GM20000 (cell line): ENCODE measurements around the gene LBX1.

Source experiments
- DNase-seq: peaks from one replicate; pipeline ENCODE4 v3.0.0; 2012; ENCODE audit warnings: low spot score
- TF ChIP-seq, protein P1 (sequence below): IDR thresholded peaks from 2 replicates; pipeline ENCODE4 v1.5.1; 2012; ENCODE audit warnings: mild to moderate bottlenecking, control low read depth; ENCODE audit errors: extremely low read depth, missing control alignments

LBX1 gene

DNA sequence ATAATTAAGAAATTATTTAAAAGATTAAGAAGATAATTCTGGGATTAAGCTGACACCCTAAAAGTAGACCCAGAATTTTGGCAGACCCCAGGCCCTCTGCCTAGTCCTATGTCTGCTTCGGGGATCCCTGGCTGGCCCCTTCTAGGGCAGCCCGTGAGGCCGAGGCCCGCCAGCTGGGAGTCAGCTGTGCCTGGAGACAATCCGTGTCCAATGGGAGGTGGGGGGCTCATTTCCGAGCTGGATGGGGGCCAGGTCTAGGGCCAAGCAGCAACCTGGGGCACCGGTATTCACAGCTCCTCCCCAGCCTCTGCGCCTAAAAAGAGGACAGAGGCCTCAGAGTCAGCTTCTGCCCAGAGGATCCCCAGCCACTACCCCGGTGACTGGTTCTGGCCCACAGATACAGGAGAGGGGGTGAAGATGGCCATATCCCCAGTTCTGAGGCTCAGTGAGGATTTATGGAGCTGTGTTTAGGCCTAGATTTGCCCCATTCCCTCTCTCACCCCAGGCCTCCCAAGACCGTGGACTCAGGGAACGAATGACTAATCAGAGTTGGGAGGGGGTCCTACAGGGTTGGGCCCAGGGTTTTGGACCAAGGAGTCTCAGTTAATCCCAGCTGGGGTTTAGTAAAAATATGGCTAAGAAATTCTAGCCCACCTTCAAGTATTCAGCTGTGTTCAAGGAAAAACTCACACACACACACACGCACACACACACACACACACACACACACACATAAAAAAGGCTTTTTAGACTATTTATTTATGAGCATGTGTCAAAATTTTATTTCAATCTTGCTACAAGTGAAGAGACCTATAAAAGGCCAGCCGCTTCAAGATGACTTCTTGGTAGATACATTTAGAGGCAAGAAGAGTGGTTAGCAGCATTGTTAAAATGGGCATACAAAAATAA is 37.4 kb upstream of the LBX1 start:
- DNase-seq = no peak
- TF ChIP-seq, protein P1, sequence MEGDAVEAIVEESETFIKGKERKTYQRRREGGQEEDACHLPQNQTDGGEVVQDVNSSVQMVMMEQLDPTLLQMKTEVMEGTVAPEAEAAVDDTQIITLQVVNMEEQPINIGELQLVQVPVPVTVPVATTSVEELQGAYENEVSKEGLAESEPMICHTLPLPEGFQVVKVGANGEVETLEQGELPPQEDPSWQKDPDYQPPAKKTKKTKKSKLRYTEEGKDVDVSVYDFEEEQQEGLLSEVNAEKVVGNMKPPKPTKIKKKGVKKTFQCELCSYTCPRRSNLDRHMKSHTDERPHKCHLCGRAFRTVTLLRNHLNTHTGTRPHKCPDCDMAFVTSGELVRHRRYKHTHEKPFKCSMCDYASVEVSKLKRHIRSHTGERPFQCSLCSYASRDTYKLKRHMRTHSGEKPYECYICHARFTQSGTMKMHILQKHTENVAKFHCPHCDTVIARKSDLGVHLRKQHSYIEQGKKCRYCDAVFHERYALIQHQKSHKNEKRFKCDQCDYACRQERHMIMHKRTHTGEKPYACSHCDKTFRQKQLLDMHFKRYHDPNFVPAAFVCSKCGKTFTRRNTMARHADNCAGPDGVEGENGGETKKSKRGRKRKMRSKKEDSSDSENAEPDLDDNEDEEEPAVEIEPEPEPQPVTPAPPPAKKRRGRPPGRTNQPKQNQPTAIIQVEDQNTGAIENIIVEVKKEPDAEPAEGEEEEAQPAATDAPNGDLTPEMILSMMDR = no peak

DNA sequence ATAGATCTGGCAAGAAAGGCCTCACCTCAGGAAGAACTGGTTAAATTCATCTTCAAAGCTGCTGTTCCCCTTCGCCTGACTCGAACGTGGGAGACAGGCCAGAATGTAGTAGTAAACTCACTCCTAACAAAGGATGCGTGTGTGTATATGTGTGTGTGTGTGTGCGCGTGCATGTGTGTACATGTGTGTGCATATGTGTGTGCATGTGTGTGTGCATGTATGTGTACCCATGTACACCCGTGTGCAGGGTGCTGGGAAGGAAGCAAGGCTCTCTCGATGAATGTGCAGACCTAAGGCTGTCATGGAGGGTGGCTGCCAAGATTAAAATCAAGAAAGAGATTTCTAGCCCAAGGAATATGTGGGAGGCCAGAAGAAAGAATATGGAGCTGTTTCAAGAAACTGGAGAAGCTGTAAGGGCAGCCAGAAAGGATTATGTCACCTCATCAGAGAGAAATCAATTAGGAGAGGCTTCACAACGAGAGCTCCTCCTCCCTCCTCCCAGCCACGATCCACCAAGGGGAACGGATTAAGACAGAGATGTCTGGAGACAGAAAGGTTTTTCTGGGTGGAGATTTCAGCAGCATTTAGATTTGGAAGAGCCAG is 34.0 kb upstream of the LBX1 start:
- DNase-seq = no peak
- TF ChIP-seq, protein P1 = no peak

DNA sequence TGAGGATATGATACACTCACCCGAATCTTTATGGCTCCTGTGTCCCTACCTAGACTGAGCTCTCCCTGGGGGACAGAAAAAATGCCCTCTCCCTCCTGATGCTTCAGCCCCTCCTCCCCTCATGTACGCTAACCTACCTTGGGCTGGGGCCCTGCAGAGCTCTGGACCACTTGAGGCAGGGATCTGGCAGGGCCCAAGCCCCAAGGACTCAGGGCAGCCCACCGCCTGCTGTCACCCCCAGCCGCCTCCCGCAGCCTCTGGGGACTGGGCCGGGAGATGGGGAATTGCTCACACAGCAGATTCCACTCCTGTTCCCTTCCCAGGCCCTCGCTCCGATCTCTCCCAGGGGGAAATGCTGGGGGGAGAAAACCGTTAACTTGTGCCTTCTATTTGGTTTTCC is 32.9 kb upstream of the LBX1 start:
- TF ChIP-seq, protein P1 = no peak
- no peak for DNase-seq

DNA sequence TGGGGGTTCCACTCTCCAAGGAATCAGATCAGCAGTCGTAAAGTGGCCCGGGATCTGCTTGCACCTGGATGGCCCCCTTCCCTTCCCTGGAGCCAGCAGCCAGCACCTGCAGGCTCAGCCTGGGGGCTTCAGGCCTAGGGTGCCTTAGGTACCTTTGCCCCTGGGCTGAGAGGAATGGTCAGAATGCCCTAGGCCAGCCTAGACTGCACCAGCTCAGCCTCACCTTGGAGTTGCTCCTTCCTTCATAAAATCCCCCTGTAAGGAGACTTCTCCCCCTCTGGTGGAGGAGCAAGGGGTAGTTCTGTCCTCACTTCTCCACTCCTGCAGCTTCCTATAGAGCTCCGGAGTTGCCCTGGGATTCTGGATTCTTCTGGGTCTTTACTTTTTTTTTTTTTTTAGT is 32.4 kb upstream of the LBX1 start:
- no peak for DNase-seq
- TF ChIP-seq, protein P1 = no peak

DNA sequence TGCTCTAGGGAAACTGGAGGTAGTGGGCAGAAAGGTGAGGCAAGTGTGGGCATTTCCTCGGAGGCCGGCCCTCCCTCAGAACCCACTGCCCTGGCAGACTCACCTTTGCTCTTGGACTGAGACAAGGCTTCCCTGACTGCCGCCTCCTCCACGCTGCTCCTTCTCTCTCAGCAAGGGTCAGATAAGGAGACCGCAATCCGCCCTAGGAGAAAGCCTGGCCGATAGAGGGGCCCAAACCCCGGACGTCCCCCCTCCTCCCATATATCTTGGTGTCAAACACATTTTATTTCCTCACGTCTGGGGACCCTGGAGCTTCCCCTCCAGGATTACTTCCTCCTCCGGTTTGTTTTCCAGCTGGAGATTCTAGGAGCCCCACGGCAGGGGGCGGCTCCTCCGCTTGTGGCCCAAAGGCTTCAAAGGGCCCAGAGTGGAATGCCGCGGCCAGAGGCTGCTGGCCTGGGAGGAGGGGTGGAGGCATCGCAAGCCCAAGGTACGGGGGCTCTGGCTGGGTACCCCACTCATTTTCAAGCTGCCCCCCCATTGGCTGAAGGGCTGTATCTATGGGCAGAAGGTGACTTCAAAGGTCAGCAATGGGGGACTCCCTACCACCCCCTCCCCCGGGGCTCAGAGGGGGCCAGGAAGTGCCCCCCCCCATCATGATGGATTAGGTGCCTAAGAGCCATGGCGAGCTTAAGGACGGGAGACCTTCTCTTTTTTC is 31.7 kb upstream of the LBX1 start:
- TF ChIP-seq, protein P1 = no peak
- no peak for DNase-seq

DNA sequence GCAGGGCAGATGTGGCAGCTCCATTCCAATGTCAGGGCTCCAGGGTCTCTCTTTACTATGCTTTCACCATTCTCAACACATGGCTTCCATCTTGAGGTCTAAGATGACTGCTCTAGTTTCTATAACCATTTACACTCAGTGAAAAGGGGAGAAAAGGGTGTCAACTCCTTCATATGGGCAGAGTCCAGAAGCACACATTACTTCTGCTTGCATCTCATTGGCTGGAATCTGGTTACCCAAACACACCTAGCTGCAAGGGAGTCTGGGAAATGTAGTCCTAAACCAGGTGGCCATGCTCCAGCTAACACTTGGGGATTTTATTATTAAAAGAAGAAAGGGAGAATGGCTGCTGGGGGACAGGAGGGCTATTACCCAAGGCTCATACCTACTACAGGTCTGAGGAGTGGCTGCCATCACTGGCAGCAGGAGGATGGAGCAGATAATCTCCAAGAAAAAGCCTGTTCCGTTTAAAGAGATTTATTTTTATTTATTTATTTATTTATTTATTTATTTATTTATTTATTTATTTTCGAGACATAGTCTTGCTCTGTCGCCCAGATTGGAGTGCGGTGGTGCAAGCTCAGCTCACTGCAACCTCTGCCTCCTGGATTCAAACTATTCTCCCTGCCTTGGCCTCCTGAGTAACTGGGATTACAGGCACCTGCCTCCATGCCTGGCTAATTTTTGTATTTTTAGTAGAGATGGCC is 29.1 kb upstream of the LBX1 start:
- TF ChIP-seq, protein P1 = no peak
- no peak for DNase-seq
